ENCODE measurements around the gene CNIH1.
"Not testable (repeated sequence)": the region's sequence is repeated elsewhere in the genome, so short reads cannot be mapped to it uniquely, and the experiment has no call there.

DNA sequence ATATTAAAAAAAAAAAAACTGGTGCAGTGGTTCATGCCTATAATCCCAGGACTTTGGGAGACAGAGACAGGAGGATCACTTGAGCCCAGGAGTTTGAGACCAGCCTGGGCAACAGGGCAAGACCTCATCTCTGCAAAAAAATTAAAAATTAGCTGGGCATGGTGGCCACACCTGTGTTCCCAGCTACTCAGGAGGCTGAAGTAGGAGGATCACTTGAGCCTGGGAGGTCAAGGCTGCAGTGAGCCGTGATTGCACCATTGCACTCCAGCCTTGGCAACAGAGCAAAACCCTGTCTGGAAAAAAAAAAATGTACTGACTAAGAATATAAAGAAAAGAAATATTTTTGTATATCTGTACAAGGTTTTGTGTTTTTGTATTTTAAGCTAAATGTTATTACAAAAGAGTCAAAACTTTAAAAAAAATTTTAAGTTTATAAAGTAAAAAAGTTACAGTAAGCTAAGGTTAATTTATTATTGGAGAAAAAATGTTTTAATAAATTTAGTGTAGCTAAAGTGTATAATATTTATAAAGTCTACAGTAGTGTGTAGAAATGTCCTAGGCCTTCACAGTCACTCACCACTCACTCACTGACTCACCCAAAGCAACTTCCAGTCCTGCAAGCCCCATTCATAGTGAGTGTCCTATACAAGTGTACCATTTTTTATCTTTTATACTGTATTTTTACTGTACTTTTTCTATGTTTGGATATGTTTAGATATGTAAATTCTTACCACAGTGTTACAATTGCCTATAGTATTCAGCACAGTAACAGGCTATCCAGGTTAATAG lies 15.8 kb upstream of the CNIH1 start:
- not testable (repeated sequence) for TF ChIP-seq SPI1, POLR2AphosphoS5, POLR2A (IDR thresholded peaks at IDR 0.05; ENCODE audit: low read depth, low read length)

All from GM12891 (cell line).